A549 (cell line): ENCODE measurements around the gene MNX1. TPM values are rescaled to one million over a fixed set of nuclear protein-coding genes. Genes with fewer than 3 reads are reported as not detected.

Experiments used
- ATAC-seq, 2 experiments: fragments of 200-7000 bp in 1 of 2; fragments of >200 bp in 1 of 2; cut with Nextera tagmentation in 1 of 2; cut with Tn5 transposase in 1 of 2; 3 replicates each; pipeline versions ENCODE4 v1.8.0 to v1.9.1; 2018 to 2020; ENCODE audit warnings: mild to moderate bottlenecking in 1 of 2, moderate library complexity in 1 of 2
- CTCF ChIA-PET: fragments of 300-600 bp; sonication (Branson Sonifier 250); formaldehyde crosslinking; extraction: SDS; loops from one replicate; lab custom pipeline; 2021; ENCODE audit warnings: antibody characterized with exemption, inconsistent platforms; lab: Yijun Ruan, JAX
- POLR2A ChIA-PET: fragments of 350-600 bp; formaldehyde crosslinking; extraction: SDS; loops from one replicate; lab custom pipeline; 2021; ENCODE audit warnings: antibody characterized with exemption, inconsistent platforms; lab: Yijun Ruan, JAX
- DNase-seq, 2 experiments: peaks; one replicate each; pipeline versions ENCODE4 v3.0.0 to v3.0.0-alpha.2; 2011 to 2016; ENCODE audit warnings: low read depth in 1 of 2, low spot score in 1 of 2
- FAIRE-seq: peaks from 2 replicates; lab custom pipeline; 2011; peaks lifted over from hg19 to GRCh38; lab: Jason Lieb, UNC
- H3K27ac ChIP-seq, 2 experiments: fragments of >200 bp; sonication (Bioruptor Twin); formaldehyde crosslinking; 3 replicates each; pipeline ENCODE4 v1.5.1; 2016 to 2017
- H3K4me1 ChIP-seq: fragments of >200 bp; sonication (Bioruptor Twin); formaldehyde crosslinking; 3 replicates; pipeline ENCODE4 v1.6.1; 2016
- H3K4me2 ChIP-seq: fragments of >200 bp; sonication (Bioruptor Twin); formaldehyde crosslinking; 3 replicates; pipeline ENCODE4 v1.6.1; 2016
- H3K4me3 ChIP-seq: fragments of >200 bp; sonication (Bioruptor Twin); formaldehyde crosslinking; 3 replicates; pipeline ENCODE4 v1.5.1; 2016
- H3K9me3 ChIP-seq: fragments of >200 bp; sonication (Bioruptor Twin); formaldehyde crosslinking; 3 replicates; pipeline ENCODE4 v1.6.1; 2016
- CBX8 ChIP-seq: fragments of 200-600 bp; sonication (generic); IDR thresholded peaks from 2 replicates; pipeline ENCODE4 v1.6.1; 2016
- CTCF ChIP-seq: fragments of >200 bp; sonication (Bioruptor Twin); formaldehyde crosslinking; IDR thresholded peaks from 3 replicates; pipeline ENCODE4 v1.5.1; 2016
- E2F6 ChIP-seq: IDR thresholded peaks from 2 replicates; pipeline ENCODE4 v1.6.1; 2012; ENCODE audit warnings: low read depth, borderline replicate concordance
- EHMT2 ChIP-seq: fragments of 200-600 bp; sonication (generic); IDR thresholded peaks from 2 replicates; pipeline ENCODE4 v1.6.1; 2016; ENCODE audit warnings: antibody characterized with exemption, low read depth, mild to moderate bottlenecking, moderate library complexity
- ESRRA ChIP-seq: fragments of 150-350 bp; IDR thresholded peaks from 2 replicates; pipeline ENCODE4 v1.6.1; 2014; ENCODE audit warnings: mild to moderate bottlenecking, low read length, borderline replicate concordance
- FOSB ChIP-seq: fragments of 250-450 bp; sonication (Bioruptor Pico); IDR thresholded peaks from 2 replicates; pipeline ENCODE4 v1.5.0; 2020; ENCODE audit warnings: mild to moderate bottlenecking, moderate library complexity
- GATA3 ChIP-seq: IDR thresholded peaks from 2 replicates; pipeline ENCODE4 v1.6.1; 2012; ENCODE audit warnings: borderline replicate concordance
- HOXA7 ChIP-seq: fragments of 250-450 bp; sonication (Bioruptor Pico); IDR thresholded peaks from 2 replicates; pipeline ENCODE4 v1.5.0; 2020; ENCODE audit warnings: mild to moderate bottlenecking, moderate library complexity
- HOXB13 ChIP-seq: fragments of 250-450 bp; sonication (Bioruptor Pico); IDR thresholded peaks from 2 replicates; pipeline ENCODE4 v1.5.0; 2020; ENCODE audit warnings: low read depth, mild to moderate bottlenecking, moderate library complexity
- KDM1A ChIP-seq: fragments of 200-600 bp; sonication (generic); IDR thresholded peaks from 2 replicates; pipeline ENCODE4 v1.6.1; 2016; ENCODE audit warnings: low read depth, mild to moderate bottlenecking
- MAFK ChIP-seq: fragments of 450-650 bp; IDR thresholded peaks from 2 replicates; pipeline ENCODE4 v1.6.1; 2014; ENCODE audit not compliant: partially characterized antibody
- MYC ChIP-seq: IDR thresholded peaks from 2 replicates; pipeline ENCODE4 v1.6.1; 2012; ENCODE audit warnings: mild to moderate bottlenecking, inconsistent platforms, low read length, improper control_type of control experiment, borderline replicate concordance
- NPAS2 ChIP-seq: fragments of 250-450 bp; sonication (Bioruptor Pico); IDR thresholded peaks from 2 replicates; pipeline ENCODE4 v1.8.0; 2022; ENCODE audit warnings: mild to moderate bottlenecking, moderate library complexity, borderline replicate concordance
- NR3C1 ChIP-seq: fragments of >200 bp; sonication (Bioruptor Twin); formaldehyde crosslinking; IDR thresholded peaks from 3 replicates; pipeline ENCODE4 v1.6.1; 2017
- PHF8 ChIP-seq: fragments of 200-600 bp; sonication (generic); IDR thresholded peaks from 2 replicates; pipeline ENCODE4 v1.6.1; 2016; ENCODE audit warnings: low read depth, mild to moderate bottlenecking, antibody characterized with exemption, moderate library complexity, borderline replicate concordance
- USF2 ChIP-seq: fragments of 450-650 bp; IDR thresholded peaks from 2 replicates; pipeline ENCODE4 v1.6.1; 2014; ENCODE audit warnings: antibody characterized with exemption
- ZNF302 ChIP-seq: fragments of 250-450 bp; sonication (Bioruptor Pico); IDR thresholded peaks from 2 replicates; pipeline ENCODE4 v1.9.0; 2021; ENCODE audit warnings: inconsistent platforms, mild to moderate bottlenecking, moderate library complexity
- WGBS: methylation state at CpG from one replicate; pipeline ENCODE4 v1.1.6; 2017; ENCODE audit errors: missing lambda C conversion rate; 5-methylcytosine and 5-hydroxymethylcytosine counted together
- polyA plus RNA-seq, 4 experiments: library from polyadenylated mRNA; depleted of rRNA in 3 of 4; stranded (reverse); fragments of >200 nt; fragmentation: RNase III in 1 of 4; extraction: RNeasy Plus Mini Kit Qiagen cat#74134 plus additional on column Dnase treatment in 1 of 4; gene quantifications; 2 replicates in 3 of 4; 3 replicates in 1 of 4; pipeline ENCODE4 v1.2.3, GENCODE V29; 2011 to 2017
- TF ChIP-seq, protein P1 (sequence below): fragments of >200 bp; sonication (Bioruptor Twin); formaldehyde crosslinking; IDR thresholded peaks from 2 replicates; pipeline ENCODE4 v1.6.1; 2016

Gene MNX1
- polyA plus RNA-seq, 2 of the 4 experiments (the other 2 are of a cell fraction) = 0.70 to 4.5 TPM

DNA sequence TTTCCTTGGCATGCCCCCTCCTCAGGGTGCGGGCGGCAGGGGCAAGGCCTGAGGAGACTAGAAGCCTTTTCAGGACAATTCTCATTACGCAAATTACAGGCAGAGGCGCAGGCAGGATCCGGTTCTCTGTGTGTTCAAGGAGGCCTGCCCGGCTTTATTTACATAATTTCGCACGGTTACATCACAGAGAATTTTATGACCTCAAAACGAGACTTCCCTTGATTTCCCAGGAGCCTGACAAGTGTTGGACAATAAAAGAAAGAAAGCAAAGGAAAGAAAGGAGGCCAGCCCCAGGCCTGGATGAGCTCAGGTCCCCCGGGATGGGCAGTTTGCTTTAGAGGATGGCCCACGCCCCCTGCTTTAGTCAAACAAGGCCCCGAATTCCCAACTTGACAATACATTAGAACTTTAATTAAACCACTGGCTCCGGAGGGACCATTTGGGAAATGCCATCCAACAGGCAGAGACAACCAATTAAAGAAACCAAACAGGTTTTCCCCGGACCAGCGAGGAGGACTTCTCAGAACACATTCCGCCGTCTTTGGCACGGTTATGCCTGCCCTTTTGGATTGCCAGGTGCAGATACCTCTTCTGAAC is 2.9 kb downstream of the MNX1 start:
- no peaks in the 10 kb centered on the region for H3K9me3 ChIP-seq
- ChIA-PET POLR2A (no interaction called here), CTCF (no interaction called here)
- WGBS = 83% methylated on average over 18 of the region's 18 CpGs
- DNase-seq (no peak), ATAC-seq (no peak), FAIRE-seq (no peak)
- H3K27ac ChIP-seq = peak overlapping the region in 1 of 2 experiments; percentile 14; a peak in 1 of 6 replicates
- peak overlapping the region; percentile 89 for H3K4me2 ChIP-seq
- TF ChIP-seq EHMT2 (no peak), NPAS2 (CRISPR knock-in tag) (no peak)
- H3K4me1 ChIP-seq = peaks cover 24% of the 10 kb centered on the region
- no peak overlapping the region for H3K4me3 ChIP-seq

GRCh38 chr7:157006829-157007469 is 3.5 kb downstream of the MNX1 start:
- H3K4me2 ChIP-seq = peak overlapping the region; percentile 89; the same call in 2 of the 3 replicates
- TF ChIP-seq KDM1A = no peak
- no peak for TF ChIP-seq ZNF302 (CRISPR knock-in tag)
- H3K27ac ChIP-seq = no peak overlapping the region
- H3K9me3 ChIP-seq = no peaks in the 10 kb centered on the region
- no peak for FAIRE-seq
- ChIA-PET CTCF (no interaction called here), POLR2A (no interaction called here)
- 84% methylated on average over 7 of the region's 7 CpGs for WGBS
- ATAC-seq = no peak
- DNase-seq = no peak
- no peak overlapping the region for H3K4me3 ChIP-seq
- peaks cover 24% of the 10 kb centered on the region for H3K4me1 ChIP-seq

GRCh38 chr7:157006205-157006747 is 4.2 kb downstream of the MNX1 start:
- no peak overlapping the region for H3K4me3 ChIP-seq
- CTCF ChIA-PET = interaction anchor here (0.8 to 1.2 kb wide), 2 partner anchors 9 to 10 kb away, joined by 3 to 4 read pairs; no protein-coding TSS in a partner anchor
- no peaks in the 10 kb centered on the region for H3K9me3 ChIP-seq
- no peak for ATAC-seq
- WGBS = 94% methylated on average over 30 of the region's 39 CpGs
- no peak for TF ChIP-seq HOXB13 (CRISPR knock-in tag)
- TF ChIP-seq NR3C1 = no peak
- TF ChIP-seq GATA3 = no peak
- no peak for TF ChIP-seq MYC
- no peak for TF ChIP-seq NPAS2 (CRISPR knock-in tag)
- TF ChIP-seq ZNF302 (CRISPR knock-in tag) = no peak
- TF ChIP-seq ESRRA = no peak
- TF ChIP-seq EHMT2 = no peak
- no peak for TF ChIP-seq FOSB (CRISPR knock-in tag)
- TF ChIP-seq, protein P1, sequence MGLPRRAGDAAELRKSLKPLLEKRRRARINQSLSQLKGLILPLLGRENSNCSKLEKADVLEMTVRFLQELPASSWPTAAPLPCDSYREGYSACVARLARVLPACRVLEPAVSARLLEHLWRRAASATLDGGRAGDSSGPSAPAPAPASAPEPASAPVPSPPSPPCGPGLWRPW = no peak
- no peak for TF ChIP-seq MAFK
- TF ChIP-seq USF2 = no peak
- TF ChIP-seq HOXA7 (CRISPR knock-in tag) = no peak
- TF ChIP-seq CTCF = no peak
- no peak for TF ChIP-seq E2F6
- no peak for TF ChIP-seq PHF8
- no peak for TF ChIP-seq CBX8
- FAIRE-seq = no peak
- no peak overlapping the region for H3K4me2 ChIP-seq
- POLR2A ChIA-PET = no interaction called here
- no peak overlapping the region for H3K27ac ChIP-seq
- peaks cover 18% of the 10 kb centered on the region for H3K4me1 ChIP-seq
- DNase-seq = no peak
